H9 (cell line): ENCODE measurements around the gene ADAMTS5. TPM values are rescaled to one million over a fixed set of nuclear protein-coding genes. Genes with fewer than 3 reads are reported as not detected.

Source experiments
- DNase-seq: peaks from one replicate; pipeline ENCODE4 v3.0.0-alpha.2; 2017
- H2AFZ ChIP-seq: one replicate; pipeline ENCODE4 v1.6.1; 2013; ENCODE audit warnings: mild to moderate bottlenecking, low read length, control low read depth, moderate library complexity
- H2AK5ac ChIP-seq: 2 replicates; pipeline ENCODE4 v1.6.1; 2013; ENCODE audit warnings: low read length, control low read depth, mixed read lengths; ENCODE audit not compliant: insufficient read length
- H2BK120ac ChIP-seq: one replicate; pipeline ENCODE4 v1.6.1; 2013; ENCODE audit warnings: low read depth, mild to moderate bottlenecking, low read length, control low read depth, inconsistent platforms; ENCODE audit not compliant: poor library complexity, severe bottlenecking
- H2BK12ac ChIP-seq: 2 replicates; pipeline ENCODE4 v1.6.1; 2013; ENCODE audit warnings: low read length, control low read depth, mixed read lengths, low read depth; ENCODE audit not compliant: insufficient read length
- H2BK15ac ChIP-seq: 2 replicates; pipeline ENCODE4 v1.6.1; 2013; ENCODE audit warnings: low read depth, low read length, control low read depth
- H2BK20ac ChIP-seq: one replicate; pipeline ENCODE4 v1.6.1; 2013; ENCODE audit warnings: low read depth, mild to moderate bottlenecking, low read length, control low read depth, inconsistent platforms; ENCODE audit not compliant: poor library complexity, severe bottlenecking
- H2BK5ac ChIP-seq: 2 replicates; pipeline ENCODE4 v1.6.1; 2013; ENCODE audit warnings: low read length, control low read depth, mixed read lengths; ENCODE audit not compliant: insufficient read length
- H3K14ac ChIP-seq: 2 replicates; pipeline ENCODE4 v1.6.1; 2013; ENCODE audit warnings: low read length, control low read depth; ENCODE audit not compliant: insufficient read depth
- H3K18ac ChIP-seq: 2 replicates; pipeline ENCODE4 v1.6.1; 2013; ENCODE audit warnings: low read depth, mild to moderate bottlenecking, mixed read lengths, low read length, control low read depth; ENCODE audit not compliant: insufficient read length
- H3K23ac ChIP-seq: 2 replicates; pipeline ENCODE4 v1.6.1; 2013; ENCODE audit warnings: low read length, control low read depth, mixed read lengths, low read depth; ENCODE audit not compliant: insufficient read length
- H3K23me2 ChIP-seq: 2 replicates; pipeline ENCODE4 v1.6.1; 2013; ENCODE audit warnings: low read depth, mild to moderate bottlenecking, mixed read lengths, low read length, control low read depth; ENCODE audit not compliant: insufficient read length, poor library complexity, severe bottlenecking
- H3K27ac ChIP-seq: 2 replicates; pipeline ENCODE4 v1.5.1; 2013; ENCODE audit warnings: low read length, control low read depth, mixed read lengths, low read depth; ENCODE audit not compliant: insufficient read length
- H3K27me3 ChIP-seq: 2 replicates; pipeline ENCODE4 v1.6.1; 2013; ENCODE audit warnings: low read length, control low read depth, inconsistent platforms; ENCODE audit not compliant: insufficient read depth
- H3K4ac ChIP-seq: 2 replicates; pipeline ENCODE4 v1.6.1; 2013; ENCODE audit warnings: low read depth, mild to moderate bottlenecking, control low read depth, inconsistent platforms, low read length, moderate library complexity
- H3K4me1 ChIP-seq: 2 replicates; pipeline ENCODE4 v1.6.1; 2013; ENCODE audit warnings: low read length, control low read depth, inconsistent platforms; ENCODE audit not compliant: insufficient read depth
- H3K4me2 ChIP-seq: 2 replicates; pipeline ENCODE4 v1.6.1; 2013; ENCODE audit warnings: low read length, control low read depth, mixed read lengths; ENCODE audit not compliant: insufficient read length, insufficient read depth
- H3K56ac ChIP-seq: 2 replicates; pipeline ENCODE4 v1.6.1; 2013; ENCODE audit warnings: low read depth, mild to moderate bottlenecking, mixed read lengths, low read length, control low read depth; ENCODE audit not compliant: insufficient read length
- H3K79me1 ChIP-seq: 2 replicates; pipeline ENCODE4 v1.6.1; 2013; ENCODE audit warnings: low read depth, mild to moderate bottlenecking, moderate library complexity, low read length, control low read depth, inconsistent platforms; ENCODE audit not compliant: insufficient read depth, poor library complexity, severe bottlenecking
- H3K79me2 ChIP-seq: 2 replicates; pipeline ENCODE4 v1.6.1; 2013; ENCODE audit warnings: low read length, control low read depth, inconsistent platforms; ENCODE audit not compliant: insufficient read depth
- H3K9ac ChIP-seq: 2 replicates; pipeline ENCODE4 v1.6.1; 2013; ENCODE audit warnings: low read length, control low read depth, mixed read lengths; ENCODE audit not compliant: insufficient read length; ENCODE audit errors: extremely low read depth
- H3K9me3 ChIP-seq: one replicate; pipeline ENCODE4 v1.6.1; 2013; ENCODE audit warnings: low read depth, low read length, inconsistent platforms; ENCODE audit not compliant: control insufficient read depth
- H3T11ph ChIP-seq: one replicate; pipeline ENCODE4 v1.6.1; 2013; ENCODE audit warnings: mild to moderate bottlenecking, low read length, control low read depth, inconsistent platforms
- H4K20me1 ChIP-seq: one replicate; pipeline ENCODE4 v1.6.1; 2013; ENCODE audit not compliant: control insufficient read depth, insufficient read length, insufficient read depth
- H4K5ac ChIP-seq: 2 replicates; pipeline ENCODE4 v1.6.1; 2013; ENCODE audit warnings: low read depth, mild to moderate bottlenecking, mixed read lengths, low read length, control low read depth; ENCODE audit not compliant: insufficient read length
- H4K8ac ChIP-seq: replicated peaks from 2 replicates; pipeline ENCODE4 v1.6.1; 2013; ENCODE audit warnings: low read length, control low read depth, mixed read lengths, low read depth; ENCODE audit not compliant: insufficient read length
- H4K91ac ChIP-seq: 2 replicates; pipeline ENCODE4 v1.6.1; 2013; ENCODE audit warnings: low read depth, mild to moderate bottlenecking, moderate library complexity, mixed read lengths, low read length, control low read depth; ENCODE audit not compliant: insufficient read length
- H3K27ac Mint-ChIP-seq, 3 experiments: 2 replicates in 2 of 3; 3 replicates in 1 of 3; pipeline ENCODE4 v1.8.0; 2020 to 2021; ENCODE audit warnings: mixed read lengths in 3 of 3, mild to moderate bottlenecking in 1 of 3, moderate library complexity in 1 of 3
- H3K27me3 Mint-ChIP-seq: 2 replicates; pipeline ENCODE4 v1.8.0; 2021; ENCODE audit warnings: low read depth, mild to moderate bottlenecking, moderate library complexity, mixed read lengths
- H3K36me3 Mint-ChIP-seq, 3 experiments: 2 replicates in 2 of 3; 3 replicates in 1 of 3; pipeline ENCODE4 v1.8.0; 2020 to 2021; ENCODE audit warnings: low read depth in 3 of 3, mixed read lengths in 3 of 3; ENCODE audit not compliant: insufficient read depth in 1 of 3
- H3K4me1 Mint-ChIP-seq, 2 experiments: 2 replicates each; pipeline ENCODE4 v1.8.0; 2020; ENCODE audit warnings: mixed read lengths in 2 of 2
- H3K4me3 Mint-ChIP-seq, 2 experiments: 2 replicates in 1 of 2; 3 replicates in 1 of 2; pipeline ENCODE4 v1.8.0; 2020 to 2021; ENCODE audit warnings: mild to moderate bottlenecking in 2 of 2, mixed read lengths in 2 of 2, moderate library complexity in 1 of 2
- H3K9me3 Mint-ChIP-seq, 2 experiments: 2 replicates in 1 of 2; 3 replicates in 1 of 2; pipeline ENCODE4 v1.8.0; 2020; ENCODE audit warnings: mild to moderate bottlenecking in 2 of 2, mixed read lengths in 2 of 2, moderate library complexity in 1 of 2
- CTCF ChIP-seq: fragments of 200-600 bp; sonication (generic); conservative IDR thresholded peaks from 3 replicates; pipeline ENCODE4 v1.8.0; 2021; ENCODE audit warnings: antibody characterized with exemption, mild to moderate bottlenecking
- WGBS: extraction: QIAGEN DNeasy Blood & Tissue Kit; methylation state at CpG from one replicate; pipeline ENCODE4 v1.1.7; 2013; ENCODE audit warnings: missing lambda C conversion rate, low lambda C conversion rate, mixed read lengths; ENCODE audit not compliant: insufficient read length; ENCODE audit errors: extremely low coverage; 5-methylcytosine and 5-hydroxymethylcytosine counted together
- total RNA-seq: library from RNA; stranded (reverse); gene quantifications from 2 replicates; pipeline ENCODE4 v1.2.1, GENCODE V29; 2021

Gene ADAMTS5
- total RNA-seq, 1 experiment from 2014 or later = 0.90 TPM

GRCh38 chr21:26884436-26884835, 82.5 kb downstream of the ADAMTS5 start:
- no peak overlapping the region for H3K9ac ChIP-seq
- no peak overlapping the region for H3K18ac ChIP-seq
- H2BK15ac ChIP-seq = no peak overlapping the region
- Mint-ChIP-seq H3K36me3 (no peaks in the 10 kb centered on the region), H3K27me3 (no peaks in the 10 kb centered on the region; the same call in 1 of the 2 replicates), H3K4me3 (no peak overlapping the region), H3K9me3 (no peaks in the 10 kb centered on the region), H3K4me1 (peaks cover 0 to 5% of the 10 kb centered on the region in 2 experiments; a peak in 2 of 4 replicates), H3K27ac (no peak overlapping the region)
- H3K27me3 ChIP-seq = no peaks in the 10 kb centered on the region
- no peak for TF ChIP-seq CTCF
- no peak overlapping the region for H2AK5ac ChIP-seq
- no peak overlapping the region for H4K8ac ChIP-seq
- no peak overlapping the region for H2BK20ac ChIP-seq
- no peaks in the 10 kb centered on the region for H3K9me3 ChIP-seq
- H3K14ac ChIP-seq = no peak overlapping the region
- no CpG with 5 or more reads among the region's 2 CpGs for WGBS
- H3K27ac ChIP-seq = no peak overlapping the region
- no peaks in the 10 kb centered on the region for H3K79me1 ChIP-seq
- no peak overlapping the region for H2BK12ac ChIP-seq
- H2BK5ac ChIP-seq = no peak overlapping the region
- DNase-seq = no peak
- no peak overlapping the region for H2BK120ac ChIP-seq
- no peaks in the 10 kb centered on the region for H3K79me2 ChIP-seq
- H4K91ac ChIP-seq = no peak overlapping the region
- H3K4me2 ChIP-seq = no peak overlapping the region
- no peak overlapping the region for H3K56ac ChIP-seq
- H2AFZ ChIP-seq = no peak overlapping the region
- H3K4me1 ChIP-seq = no peaks in the 10 kb centered on the region
- H4K20me1 ChIP-seq = no peaks in the 10 kb centered on the region
- no peak overlapping the region for H4K5ac ChIP-seq
- no peak overlapping the region for H3K23ac ChIP-seq
- no peak overlapping the region for H3K4ac ChIP-seq
- H3K23me2 ChIP-seq = no peaks in the 10 kb centered on the region
- H3T11ph ChIP-seq = no peak overlapping the region
